ENCODE results near the gene TMEM200B. TPM values are rescaled to one million over a fixed set of nuclear protein-coding genes. Genes with fewer than 3 reads are reported as not detected.
"Not testable (repeated sequence)": the region's sequence is repeated elsewhere in the genome, so short reads cannot be mapped to it uniquely, and the experiment has no call there.

TMEM200B gene
- total RNA-seq, 1 donor from 2014 or later: not detected

- H3K27me3 Mint-ChIP-seq: no peaks in the 10 kb centered on the region
- POLR2A ChIA-PET: no interaction called here
- H3K4me1 Mint-ChIP-seq: peaks cover 3% of the 10 kb centered on the region
- H3K9me3 Mint-ChIP-seq: no peaks in the 10 kb centered on the region
- H3K27ac Mint-ChIP-seq: no peak overlapping the region
- no peak overlapping the region for H3K4me3 Mint-ChIP-seq
- intact Hi-C loops (cut with micrococcal nuclease): no loop called here
- peaks cover 73% of the 10 kb centered on the region for H3K36me3 Mint-ChIP-seq (ENCODE audit: low read depth)
- TF ChIP-seq CTCF (IDR thresholded peaks at IDR 0.05): no peak
- CTCF ChIA-PET: no interaction called here
- ATAC-seq (ENCODE audit: low read depth) (no peak), DNase-seq (no peak)
Measured at GRCh38 chr1:29159773-29160172, 36.1 kb upstream of the TMEM200B start.

- DNase-seq: no peak
- CTCF ChIA-PET: no interaction called here
- intact Hi-C loops (cut with micrococcal nuclease): no loop called here
- Mint-ChIP-seq H3K36me3 (ENCODE audit: low read depth) (peaks cover 78% of the 10 kb centered on the region), H3K4me3 (no peak overlapping the region), H3K27ac (no peak overlapping the region), H3K27me3 (no peaks in the 10 kb centered on the region), H3K9me3 (no peaks in the 10 kb centered on the region), H3K4me1 (no peaks in the 10 kb centered on the region)
- POLR2A ChIA-PET: no interaction called here
- no peak for TF ChIP-seq CTCF (IDR thresholded peaks at IDR 0.05)
- no peak for ATAC-seq (ENCODE audit: low read depth)
Measured at GRCh38 chr1:29157269-29157601, 33.5 kb upstream of the TMEM200B start.

- intact Hi-C loops (cut with micrococcal nuclease): no loop called here
- ATAC-seq (ENCODE audit: low read depth): no peak
- Mint-ChIP-seq H3K4me3 (no peak overlapping the region), H3K4me1 (no peaks in the 10 kb centered on the region), H3K36me3 (ENCODE audit: low read depth) (peaks cover 84% of the 10 kb centered on the region), H3K9me3 (no peaks in the 10 kb centered on the region), H3K27ac (no peak overlapping the region), H3K27me3 (no peaks in the 10 kb centered on the region)
- POLR2A ChIA-PET: interaction anchor here (0.7 kb wide), 1 partner anchor 1712 kb away, joined by 4 read pairs; no protein-coding TSS in a partner anchor
- no peak for TF ChIP-seq CTCF (IDR thresholded peaks at IDR 0.05)
- no peak for DNase-seq
- CTCF ChIA-PET: no interaction called here
Measured at GRCh38 chr1:29156543-29157268, 33.0 kb upstream of the TMEM200B start.

- intact Hi-C loops (cut with micrococcal nuclease): no loop called here
Measured at GRCh38 chr1:29152046-29152805, 28.5 kb upstream of the TMEM200B start.

GRCh38 chr1:29150346-29150745 is 26.6 kb upstream of the TMEM200B start:
- ATAC-seq (ENCODE audit: low read depth); DNase-seq; H3K9me3 Mint-ChIP-seq; CTCF ChIA-PET; H3K4me1 Mint-ChIP-seq; POLR2A ChIA-PET; H3K4me3 Mint-ChIP-seq; H3K27me3 Mint-ChIP-seq; H3K27ac Mint-ChIP-seq; intact Hi-C loops (cut with micrococcal nuclease): not testable (repeated sequence)
- peaks cover 95% of the 10 kb centered on the region for H3K36me3 Mint-ChIP-seq (ENCODE audit: low read depth)

More at GRCh38 chr1:29152046-29152805, 28.5 kb upstream of the TMEM200B start:
- ATAC-seq (ENCODE audit: low read depth): no peak
- Mint-ChIP-seq H3K27me3 (no peaks in the 10 kb centered on the region), H3K36me3 (ENCODE audit: low read depth) (peaks cover 94% of the 10 kb centered on the region), H3K4me1 (no peaks in the 10 kb centered on the region), H3K4me3 (no peak overlapping the region), H3K9me3 (no peaks in the 10 kb centered on the region), H3K27ac (no peak overlapping the region)
- no peak for DNase-seq
- no peak for TF ChIP-seq CTCF (IDR thresholded peaks at IDR 0.05)
- ChIA-PET POLR2A (no interaction called here), CTCF (interaction anchor here (0.6 kb wide), 1 partner anchor 10 kb away, joined by 3 read pairs; no protein-coding TSS in a partner anchor)

Measured in activated B cell treated with CpG ODN at 0.5 μM for 24 hours (primary cell).